ENCODE results near the gene RFNG. TPM values are rescaled to one million over a fixed set of nuclear protein-coding genes. Genes with fewer than 3 reads are reported as not detected.

Gene RFNG
- total and polyA plus RNA-seq, 2 donors from 2014 or later = 29.8 to 47.3 TPM

DNA sequence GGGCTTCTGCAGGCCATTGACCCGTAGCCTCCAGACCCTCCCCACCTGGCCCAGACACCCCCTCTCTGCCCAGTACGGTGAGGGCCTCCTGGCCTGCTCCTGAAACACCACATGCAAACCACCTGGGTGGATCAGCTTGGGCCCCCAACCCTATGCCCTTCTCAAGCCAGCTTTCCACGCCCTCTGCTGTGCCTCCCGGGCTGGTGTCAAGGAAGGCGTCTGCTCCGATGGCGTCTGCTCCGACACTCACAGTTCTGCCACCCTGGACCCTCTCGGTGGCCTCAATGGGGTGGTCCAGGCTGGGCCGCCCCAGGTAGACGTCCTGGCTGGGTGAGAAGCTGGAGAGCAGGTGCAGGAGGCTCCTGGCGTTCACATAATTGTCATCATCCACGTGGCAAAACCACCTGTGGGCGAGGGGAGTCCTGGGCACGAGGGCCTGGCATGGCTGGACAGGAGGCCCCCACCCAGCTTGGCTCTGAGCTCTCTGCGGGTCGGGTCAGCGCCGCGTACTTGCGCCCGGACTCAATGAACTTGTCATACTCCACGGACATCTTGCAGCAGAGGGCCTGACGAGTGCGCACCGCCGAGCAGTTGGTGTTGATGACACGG, 1.4 kb downstream of the RFNG start:
- intact Hi-C loops (cut with DNase I) = no loop called here
- TF ChIP-seq CTCF (IDR thresholded peaks at IDR 0.05; ENCODE audit: borderline replicate concordance, extremely low read depth, insufficient read depth) = no peak
- DNase-seq (peak in 1 of 5 donors; percentile 66), FAIRE-seq (no peak)
- peak overlapping the region in 2 of 3 donors; percentile 56 to 66 for H3K4me3 ChIP-seq (ENCODE audit: low read length in 3 of 3)
- H3K9ac ChIP-seq (ENCODE audit: low read length in 3 of 3) = peak overlapping the region in 1 of 3 donors; percentile 34
- no peaks in the 10 kb centered on the region for H3K9me3 ChIP-seq (ENCODE audit: control insufficient read depth in 2 of 3, insufficient read depth in 1 of 3, low read length in 3 of 3)
- peaks cover 0 to 23% (median 8%) of the 10 kb centered on the region in 3 donors for H3K4me1 ChIP-seq (ENCODE audit: control insufficient read depth in 2 of 3, insufficient read depth in 2 of 3, low read depth in 1 of 3, low read length in 3 of 3)
- no peaks in the 10 kb centered on the region for H3K27me3 ChIP-seq (ENCODE audit: control insufficient read depth, insufficient read depth, low read length)
- peaks cover 2 to 8% (median 3%) of the 10 kb centered on the region in 3 donors for H3K36me3 ChIP-seq (ENCODE audit: control insufficient read depth in 2 of 3, insufficient read depth in 3 of 3, low read length in 3 of 3)
- no peak overlapping the region for H3K27ac ChIP-seq (ENCODE audit: low read depth in 2 of 2, low read length in 2 of 2)

GRCh38 chr17:82049521-82049971, 2.1 kb downstream of the RFNG start:
- Histone ChIP-seq H3K36me3 (ENCODE audit: control insufficient read depth in 2 of 3, insufficient read depth in 3 of 3, low read length in 3 of 3) (peaks cover 2 to 3% (median 3%) of the 10 kb centered on the region in 3 donors), H3K9me3 (ENCODE audit: control insufficient read depth in 2 of 3, insufficient read depth in 1 of 3, low read length in 3 of 3) (no peaks in the 10 kb centered on the region), H3K27ac (ENCODE audit: low read depth in 2 of 2, low read length in 2 of 2) (no peak overlapping the region), H3K27me3 (ENCODE audit: control insufficient read depth, insufficient read depth, low read length) (no peaks in the 10 kb centered on the region), H3K9ac (ENCODE audit: low read length in 3 of 3) (no peak overlapping the region), H3K4me3 (ENCODE audit: low read length in 3 of 3) (no peak overlapping the region), H3K4me1 (ENCODE audit: control insufficient read depth in 2 of 3, insufficient read depth in 2 of 3, low read depth in 1 of 3, low read length in 3 of 3) (peaks cover 0 to 23% (median 8%) of the 10 kb centered on the region in 3 donors)
- TF ChIP-seq CTCF (IDR thresholded peaks at IDR 0.05; ENCODE audit: borderline replicate concordance, extremely low read depth, insufficient read depth) = no peak
- intact Hi-C loops (cut with DNase I) = no loop called here
- FAIRE-seq (no peak), DNase-seq (peak in 1 of 5 donors; percentile 71)

- no peak for FAIRE-seq
Observed at GRCh38 chr17:82049106-82049505, 2.5 kb downstream of the RFNG start.

More at GRCh38 chr17:82049106-82049505, 2.5 kb downstream of the RFNG start:
- Histone ChIP-seq H3K4me1 (ENCODE audit: control insufficient read depth in 2 of 3, insufficient read depth in 2 of 3, low read depth in 1 of 3, low read length in 3 of 3) (peaks cover 0 to 23% (median 8%) of the 10 kb centered on the region in 3 donors), H3K27ac (ENCODE audit: low read depth in 2 of 2, low read length in 2 of 2) (no peak overlapping the region), H3K27me3 (ENCODE audit: control insufficient read depth, insufficient read depth, low read length) (no peaks in the 10 kb centered on the region), H3K36me3 (ENCODE audit: control insufficient read depth in 2 of 3, insufficient read depth in 3 of 3, low read length in 3 of 3) (peaks cover 2 to 3% (median 3%) of the 10 kb centered on the region in 3 donors), H3K9ac (ENCODE audit: low read length in 3 of 3) (no peak overlapping the region), H3K4me3 (ENCODE audit: low read length in 3 of 3) (no peak overlapping the region), H3K9me3 (ENCODE audit: control insufficient read depth in 2 of 3, insufficient read depth in 1 of 3, low read length in 3 of 3) (no peaks in the 10 kb centered on the region)
- no peak for DNase-seq
- TF ChIP-seq CTCF (IDR thresholded peaks at IDR 0.05; ENCODE audit: borderline replicate concordance, extremely low read depth, insufficient read depth) = no peak
- intact Hi-C loops (cut with DNase I) = no loop called here
